ENCODE measurements around the gene KL. TPM values are rescaled to one million over a fixed set of nuclear protein-coding genes. Genes with fewer than 3 reads are reported as not detected.

KL gene
- total and polyA plus RNA-seq, 2 of the 8 experiments (the other 6 are each of a cell fraction or from before 2014, with no cell fraction given): 0.02 TPM; not detected in 1

- Histone ChIP-seq H3K27ac (ENCODE audit: low read depth, low read length) (no peak overlapping the region), H3K23me2 (ENCODE audit: low read depth, low read length) (no peaks in the 10 kb centered on the region), H3K36me3 (ENCODE audit: control insufficient read depth in 2 of 4, insufficient read depth in 4 of 4, low read length in 3 of 4) (no peaks in the 10 kb centered on the region), H3K79me1 (ENCODE audit: low read depth, low read length) (no peaks in the 10 kb centered on the region), H3K23ac (ENCODE audit: insufficient read length) (no peak overlapping the region), H3K79me2 (ENCODE audit: control insufficient read depth in 1 of 2, insufficient read depth in 2 of 2, low read length in 2 of 2) (no peaks in the 10 kb centered on the region), H4K20me1 (replicated peaks in 1 of 2; ENCODE audit: control insufficient read depth in 1 of 2, insufficient read depth in 2 of 2, low read length in 2 of 2) (no peaks in the 10 kb centered on the region), H3K18ac (ENCODE audit: extremely low read depth, low read length) (no peak overlapping the region), H2AK5ac (ENCODE audit: low read depth, low read length) (no peak overlapping the region), H4K5ac (ENCODE audit: insufficient read length, low read depth, low read length) (no peak overlapping the region), H3K9ac (replicated peaks in 1 of 4; ENCODE audit: extremely low read depth in 1 of 4, low read depth in 3 of 4, low read length in 3 of 4) (no peak overlapping the region), H3K9me3 (ENCODE audit: insufficient read depth in 2 of 2, low read depth in 1 of 2, low read length in 1 of 2) (no peaks in the 10 kb centered on the region), H3K4me2 (ENCODE audit: insufficient read depth in 1 of 2, low read depth in 2 of 2, low read length in 2 of 2) (no peak overlapping the region), H3K4me1 (replicated peaks in 1 of 4; ENCODE audit: control insufficient read depth in 3 of 4, insufficient read depth in 4 of 4, low read length in 3 of 4) (no peaks in the 10 kb centered on the region), H4K8ac (ENCODE audit: extremely low read depth, insufficient read depth, low read length) (no peak overlapping the region), H3K56ac (replicated peaks; ENCODE audit: insufficient read length, low read depth, low read length) (no peak overlapping the region), H3K4ac (replicated peaks; ENCODE audit: insufficient read length, low read depth, low read length) (no peak overlapping the region), H2AFZ (ENCODE audit: low read length) (no peak overlapping the region), H2BK12ac (ENCODE audit: low read depth, low read length) (no peak overlapping the region), H2BK5ac (ENCODE audit: low read depth, low read length) (no peak overlapping the region), H3K4me3 (ENCODE audit: extremely low read depth in 1 of 4, insufficient read depth in 2 of 4, low read depth in 3 of 4, low read length in 4 of 4) (no peak overlapping the region), H2BK15ac (ENCODE audit: low read length) (no peak overlapping the region), H3K27me3 (replicated peaks in 1 of 4; ENCODE audit: control insufficient read depth in 3 of 4, extremely low read depth in 1 of 4, insufficient read depth in 3 of 4, low read length in 3 of 4) (0 out of 7 replicates have a peak, but pooled peaks cover 0 to 2% (median 0%) of the 10 kb centered on the region in 4 experiments), H2BK120ac (replicated peaks; ENCODE audit: low read depth, low read length) (no peak overlapping the region), H2BK20ac (ENCODE audit: low read length) (no peak overlapping the region), H3K14ac (ENCODE audit: insufficient read length) (no peak overlapping the region), H4K91ac (replicated peaks; ENCODE audit: insufficient read length, low read length) (no peak overlapping the region)
- ChIA-PET POLR2A (ENCODE audit: partially characterized antibody) (no interaction called here), CTCF (ENCODE audit: partially characterized antibody) (interaction anchor here (0.6 kb wide), 1 partner anchor 457 kb away, joined by 3 read pairs; no protein-coding TSS in a partner anchor)
- no peak for FAIRE-seq
- no peak for DNase-seq (ENCODE audit: low read depth in 1 of 2, low spot score in 2 of 2)
- TF ChIP-seq YY1 (IDR thresholded peaks at IDR 0.05; ENCODE audit: low read depth, low read length) (no peak), ZNF274 (IDR thresholded peaks at IDR 0.05; ENCODE audit: borderline replicate concordance, extremely low read depth, low read length) (no peak), SIRT6 (IDR thresholded peaks at IDR 0.05; ENCODE audit: low read length) (no peak), MAFK (IDR thresholded peaks at IDR 0.05; ENCODE audit: low read depth, low read length) (no peak), CHD2 (IDR thresholded peaks at IDR 0.05; ENCODE audit: low read length) (no peak), SP2 (IDR thresholded peaks at IDR 0.05; ENCODE audit: low read length) (no peak), SP4 (IDR thresholded peaks at IDR 0.05; ENCODE audit: low read length) (no peak), SAP30 (IDR thresholded peaks at IDR 0.05; ENCODE audit: insufficient read depth, insufficient replicate concordance, low read length) (no peak), NANOG (IDR thresholded peaks at IDR 0.05; ENCODE audit: insufficient read depth, low read depth, low read length, poor library complexity, severe bottlenecking) (no peak), E2F6 (IDR thresholded peaks at IDR 0.05) (no peak)
- WGBS, 2 experiments (ENCODE audit: extremely low coverage in 1 of 2, insufficient coverage in 1 of 2, insufficient read length in 1 of 2, insufficient replicate concordance in 2 of 2, low coverage in 1 of 2, low lambda C conversion rate in 2 of 2, missing lambda C conversion rate in 1 of 2): 80% methylated on average over 1 of the region's 1 CpG; no CpG with 5 or more reads in 1 of the 2 experiments
Measured at GRCh38 chr13:33081666-33082065, 65.4 kb downstream of the KL start.
